Measurements from ENCODE around the gene TATDN3. TPM values are rescaled to one million over a fixed set of nuclear protein-coding genes. Genes with fewer than 3 reads are reported as not detected.

TATDN3 gene
- polyA plus RNA-seq, 1 of the 3 experiments (the other 2 are of a cell fraction): 5.2 TPM

DNA sequence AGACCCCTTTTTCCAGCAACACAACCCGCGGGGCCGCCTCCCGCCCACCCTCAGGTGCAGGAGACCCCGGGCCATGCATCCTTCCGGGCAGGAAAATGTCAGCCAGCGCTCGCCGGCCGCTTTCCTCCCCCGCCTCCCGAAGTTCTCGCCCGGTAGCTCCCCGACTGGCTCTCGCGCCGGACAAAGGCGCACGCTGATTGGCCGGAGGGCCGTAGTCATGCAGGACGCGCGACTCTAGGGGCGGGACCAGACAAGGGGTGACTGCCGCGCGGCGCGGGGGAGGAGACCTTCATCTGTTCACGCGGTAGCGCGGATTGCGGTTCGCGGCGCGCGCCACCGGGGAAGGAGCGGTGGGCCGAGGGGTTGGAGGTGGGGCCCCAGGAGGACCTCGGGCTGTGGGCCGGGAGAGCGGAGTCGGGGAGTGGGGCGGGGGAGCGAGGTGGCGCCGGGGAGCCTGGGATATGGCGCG lies 66.3 kb downstream of the TATDN3 start, which contains the start of gene FLVCR1 (continued):
- TF ChIP-seq, protein P1, sequence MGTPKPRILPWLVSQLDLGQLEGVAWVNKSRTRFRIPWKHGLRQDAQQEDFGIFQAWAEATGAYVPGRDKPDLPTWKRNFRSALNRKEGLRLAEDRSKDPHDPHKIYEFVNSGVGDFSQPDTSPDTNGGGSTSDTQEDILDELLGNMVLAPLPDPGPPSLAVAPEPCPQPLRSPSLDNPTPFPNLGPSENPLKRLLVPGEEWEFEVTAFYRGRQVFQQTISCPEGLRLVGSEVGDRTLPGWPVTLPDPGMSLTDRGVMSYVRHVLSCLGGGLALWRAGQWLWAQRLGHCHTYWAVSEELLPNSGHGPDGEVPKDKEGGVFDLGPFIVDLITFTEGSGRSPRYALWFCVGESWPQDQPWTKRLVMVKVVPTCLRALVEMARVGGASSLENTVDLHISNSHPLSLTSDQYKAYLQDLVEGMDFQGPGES (IDR thresholded peaks at IDR 0.05; ENCODE audit: low read depth, low read length): no peak
- TF ChIP-seq FOSL2 (IDR thresholded peaks at IDR 0.05; ENCODE audit: borderline replicate concordance, low read depth): no peak
- TF ChIP-seq EP300 (IDR thresholded peaks at IDR 0.05; ENCODE audit: borderline replicate concordance in 1 of 2, low read depth in 1 of 2, low read length in 1 of 2): no peak
- TF ChIP-seq MXI1 (IDR thresholded peaks at IDR 0.05; ENCODE audit: low read depth, low read length): peak; percentile 74; the same call in 1 of the 2 replicates
- no peak for TF ChIP-seq RAD21 (IDR thresholded peaks at IDR 0.05; ENCODE audit: low read length)
- TF ChIP-seq SIN3A (IDR thresholded peaks at IDR 0.05; ENCODE audit: borderline replicate concordance, low read depth, low read length): peak; percentile 11; the same call in 1 of the 2 replicates

DNA sequence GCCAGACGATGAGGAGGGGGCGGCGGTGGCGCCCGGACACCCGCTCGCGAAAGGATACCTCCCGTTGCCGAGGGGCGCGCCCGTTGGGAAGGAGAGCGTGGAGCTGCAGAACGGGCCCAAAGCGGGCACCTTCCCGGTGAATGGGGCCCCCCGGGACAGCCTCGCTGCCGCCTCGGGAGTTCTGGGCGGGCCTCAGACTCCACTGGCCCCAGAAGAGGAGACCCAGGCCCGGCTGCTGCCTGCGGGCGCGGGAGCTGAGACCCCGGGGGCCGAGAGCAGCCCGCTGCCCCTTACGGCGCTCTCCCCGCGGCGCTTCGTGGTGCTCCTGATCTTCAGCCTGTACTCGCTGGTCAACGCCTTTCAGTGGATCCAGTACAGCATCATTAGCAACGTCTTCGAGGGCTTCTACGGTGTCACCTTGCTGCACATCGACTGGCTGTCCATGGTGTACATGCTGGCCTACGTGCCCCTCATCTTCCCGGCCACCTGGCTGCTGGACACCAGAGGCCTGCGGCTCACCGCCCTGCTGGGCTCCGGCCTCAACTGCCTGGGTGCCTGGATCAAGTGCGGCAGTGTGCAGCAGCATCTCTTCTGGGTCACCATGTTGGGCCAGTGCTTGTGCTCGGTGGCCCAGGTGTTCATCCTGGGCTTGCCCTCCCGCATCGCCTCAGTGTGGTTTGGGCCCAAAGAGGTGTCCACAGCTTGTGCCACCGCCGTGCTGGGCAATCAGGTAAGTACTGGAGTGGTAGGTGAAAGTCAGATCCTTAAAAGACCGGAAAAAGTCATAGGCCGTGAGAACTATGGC lies 67.0 kb downstream of the TATDN3 start:
- WGBS (ENCODE audit: low lambda C conversion rate): 7% methylated on average over 14 of the region's 54 CpGs

More for the DNA sequence above, 67.0 kb downstream of the TATDN3 start:
- DNase-seq: no peak
- Histone ChIP-seq H3K4me1 (ENCODE audit: control insufficient read depth in 1 of 2, insufficient read depth in 2 of 2, low read depth in 1 of 2, low read length in 1 of 2) (peaks cover 0 to 18% of the 10 kb centered on the region in 2 experiments; a peak in 2 of 4 replicates), H3F3A (replicated peaks; ENCODE audit: insufficient read depth) (peaks cover 8% of the 10 kb centered on the region), H3K9ac (peak overlapping the region; percentile 72), H4K20me1 (ENCODE audit: insufficient read depth) (no peaks in the 10 kb centered on the region), H3K27ac (ENCODE audit: low read depth in 2 of 2, low read length in 1 of 2) (peak overlapping the region; percentile 75 to 81; a peak in 3 of 4 replicates), H3K4me3 (ENCODE audit: low read depth in 2 of 2, low read length in 1 of 2) (peak overlapping the region; percentile 78 to 80), H3K4me2 (peak overlapping the region; percentile 95), H2AFZ (ENCODE audit: low read depth) (peak overlapping the region; percentile 70), H3K9me2 (no peaks in the 10 kb centered on the region), H3K27me3 (ENCODE audit: insufficient read depth) (no peaks in the 10 kb centered on the region), H3K79me2 (ENCODE audit: insufficient read depth) (peaks cover 60% of the 10 kb centered on the region), H3K9me3 (no peaks in the 10 kb centered on the region), H3K36me3 (replicated peaks in 1 of 2; ENCODE audit: control insufficient read depth in 1 of 2, insufficient read depth in 2 of 2, low read length in 1 of 2) (peaks cover 4 to 12% of the 10 kb centered on the region in 2 experiments)
- ChIA-PET POLR2A (interaction anchor here (1.0 kb wide), 3 partner anchors 67 to 300 kb away, joined by 3 to 6 read pairs (median 3); partner anchors contain the start of genes NSL1 and TATDN3), CTCF (interaction anchor here (0.6 to 2.4 kb wide), 7 partner anchors 11 to 403 kb away, joined by 3 to 7 read pairs (median 3); partner anchors contain the start of genes NSL1 and SPATA45)
- TF ChIP-seq, protein P2, sequence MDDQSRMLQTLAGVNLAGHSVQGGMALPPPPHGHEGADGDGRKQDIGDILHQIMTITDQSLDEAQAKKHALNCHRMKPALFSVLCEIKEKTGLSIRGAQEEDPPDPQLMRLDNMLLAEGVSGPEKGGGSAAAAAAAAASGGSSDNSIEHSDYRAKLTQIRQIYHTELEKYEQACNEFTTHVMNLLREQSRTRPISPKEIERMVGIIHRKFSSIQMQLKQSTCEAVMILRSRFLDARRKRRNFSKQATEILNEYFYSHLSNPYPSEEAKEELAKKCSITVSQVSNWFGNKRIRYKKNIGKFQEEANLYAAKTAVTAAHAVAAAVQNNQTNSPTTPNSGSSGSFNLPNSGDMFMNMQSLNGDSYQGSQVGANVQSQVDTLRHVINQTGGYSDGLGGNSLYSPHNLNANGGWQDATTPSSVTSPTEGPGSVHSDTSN (IDR thresholded peaks at IDR 0.05): peak; percentile 0; the same call in 1 of the 2 replicates
- TF ChIP-seq, protein P3, sequence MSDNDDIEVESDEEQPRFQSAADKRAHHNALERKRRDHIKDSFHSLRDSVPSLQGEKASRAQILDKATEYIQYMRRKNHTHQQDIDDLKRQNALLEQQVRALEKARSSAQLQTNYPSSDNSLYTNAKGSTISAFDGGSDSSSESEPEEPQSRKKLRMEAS (IDR thresholded peaks at IDR 0.05; ENCODE audit: low read depth): peak; percentile 65; the same call in 1 of the 2 replicates
- TF ChIP-seq RXRA (IDR thresholded peaks at IDR 0.05; ENCODE audit: borderline replicate concordance, low read depth) (no peak), EZH2phosphoT487 (IDR thresholded peaks at IDR 0.05; ENCODE audit: borderline replicate concordance, low read depth) (no peak)
- TF ChIP-seq, protein P4, sequence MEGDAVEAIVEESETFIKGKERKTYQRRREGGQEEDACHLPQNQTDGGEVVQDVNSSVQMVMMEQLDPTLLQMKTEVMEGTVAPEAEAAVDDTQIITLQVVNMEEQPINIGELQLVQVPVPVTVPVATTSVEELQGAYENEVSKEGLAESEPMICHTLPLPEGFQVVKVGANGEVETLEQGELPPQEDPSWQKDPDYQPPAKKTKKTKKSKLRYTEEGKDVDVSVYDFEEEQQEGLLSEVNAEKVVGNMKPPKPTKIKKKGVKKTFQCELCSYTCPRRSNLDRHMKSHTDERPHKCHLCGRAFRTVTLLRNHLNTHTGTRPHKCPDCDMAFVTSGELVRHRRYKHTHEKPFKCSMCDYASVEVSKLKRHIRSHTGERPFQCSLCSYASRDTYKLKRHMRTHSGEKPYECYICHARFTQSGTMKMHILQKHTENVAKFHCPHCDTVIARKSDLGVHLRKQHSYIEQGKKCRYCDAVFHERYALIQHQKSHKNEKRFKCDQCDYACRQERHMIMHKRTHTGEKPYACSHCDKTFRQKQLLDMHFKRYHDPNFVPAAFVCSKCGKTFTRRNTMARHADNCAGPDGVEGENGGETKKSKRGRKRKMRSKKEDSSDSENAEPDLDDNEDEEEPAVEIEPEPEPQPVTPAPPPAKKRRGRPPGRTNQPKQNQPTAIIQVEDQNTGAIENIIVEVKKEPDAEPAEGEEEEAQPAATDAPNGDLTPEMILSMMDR (IDR thresholded peaks at IDR 0.05): no peak
